Measurements from ENCODE around the gene OR2T4.

OR2T4 gene, protein sequence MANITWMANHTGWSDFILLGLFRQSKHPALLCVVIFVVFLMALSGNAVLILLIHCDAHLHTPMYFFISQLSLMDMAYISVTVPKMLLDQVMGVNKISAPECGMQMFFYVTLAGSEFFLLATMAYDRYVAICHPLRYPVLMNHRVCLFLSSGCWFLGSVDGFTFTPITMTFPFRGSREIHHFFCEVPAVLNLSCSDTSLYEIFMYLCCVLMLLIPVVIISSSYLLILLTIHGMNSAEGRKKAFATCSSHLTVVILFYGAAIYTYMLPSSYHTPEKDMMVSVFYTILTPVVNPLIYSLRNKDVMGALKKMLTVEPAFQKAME

DNA sequence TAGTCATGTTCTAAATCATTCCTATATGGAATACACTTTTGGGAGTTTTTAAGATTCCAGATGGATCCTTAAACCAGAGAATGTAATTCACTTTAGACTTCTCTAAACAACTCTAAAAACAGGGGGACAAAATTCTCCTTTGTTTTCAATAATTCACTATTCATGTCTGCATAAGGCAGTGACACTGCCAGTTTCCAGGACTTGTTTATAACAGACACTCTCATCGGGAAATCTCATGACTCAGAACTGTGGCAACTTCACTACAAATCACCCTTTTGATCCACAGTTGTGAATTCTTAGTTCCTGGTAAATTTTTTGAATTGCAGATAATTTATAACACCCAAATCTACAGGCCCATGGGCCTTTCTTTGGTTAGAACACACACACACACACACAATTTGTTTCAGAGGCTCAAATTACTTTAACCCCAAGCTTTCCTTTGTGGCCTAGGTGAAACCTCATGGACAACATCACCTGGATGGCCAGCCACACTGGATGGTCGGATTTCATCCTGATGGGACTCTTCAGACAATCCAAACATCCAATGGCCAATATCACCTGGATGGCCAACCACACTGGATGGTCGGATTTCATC is at the start of gene OR2T4:
OR2T4 (plus strand) TSS at position 545 of the 595 bp plus-strand sequence; CDS start at position 545, 0 bp downstream.
- DNase-seq (ENCODE audit: low read depth in 2 of 3, low spot score in 1 of 3) = no peak

DNA sequence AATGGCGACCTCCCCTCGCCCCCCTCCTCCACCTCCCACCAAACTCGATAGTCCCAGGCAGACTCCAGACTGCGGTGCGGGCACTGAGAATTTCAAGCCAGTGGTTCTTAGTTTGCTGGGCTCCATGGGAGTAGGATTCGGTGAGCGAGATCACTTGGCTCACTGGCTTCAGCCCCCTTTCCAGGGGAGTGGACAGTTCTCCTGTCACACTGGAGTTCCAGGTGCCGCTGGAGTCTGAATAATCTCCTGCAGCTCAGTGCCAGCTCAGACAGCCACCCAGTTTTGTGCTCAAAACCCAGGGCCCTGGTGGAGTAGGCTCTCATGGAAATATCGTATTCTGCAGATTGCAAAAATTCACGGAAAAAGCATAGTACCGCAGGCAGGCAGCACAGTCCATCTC is 44.7 kb upstream of the OR2T4 start:
- no peak for DNase-seq (ENCODE audit: low read depth in 2 of 3, low spot score in 1 of 3)

DNA sequence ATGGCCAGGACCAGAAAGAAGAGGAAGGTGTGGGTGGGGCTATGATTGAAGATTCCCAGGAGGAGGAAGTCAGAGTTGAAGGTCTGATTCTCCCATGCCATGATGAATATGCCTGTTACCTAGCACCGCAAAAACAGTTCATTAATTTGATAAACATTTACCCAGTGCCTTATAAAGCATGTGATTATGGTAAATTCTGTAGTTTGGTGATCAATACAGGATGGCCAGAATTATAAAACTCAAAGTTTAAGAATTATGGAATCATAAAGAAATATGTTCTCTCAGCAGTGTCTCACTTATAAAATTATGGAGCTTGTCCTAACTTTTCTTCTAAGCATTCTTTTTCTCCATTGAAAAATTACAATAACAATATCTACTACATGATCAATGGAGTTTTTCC is 37.0 kb upstream of the OR2T4 start, which contains the start of gene OR2M7:
OR2M7 (minus strand) TSS at position 101 of the 400 bp plus-strand sequence; CDS start at position 101, 0 bp downstream.
- DNase-seq (ENCODE audit: low read depth in 2 of 3, low spot score in 1 of 3) = no peak

DNA sequence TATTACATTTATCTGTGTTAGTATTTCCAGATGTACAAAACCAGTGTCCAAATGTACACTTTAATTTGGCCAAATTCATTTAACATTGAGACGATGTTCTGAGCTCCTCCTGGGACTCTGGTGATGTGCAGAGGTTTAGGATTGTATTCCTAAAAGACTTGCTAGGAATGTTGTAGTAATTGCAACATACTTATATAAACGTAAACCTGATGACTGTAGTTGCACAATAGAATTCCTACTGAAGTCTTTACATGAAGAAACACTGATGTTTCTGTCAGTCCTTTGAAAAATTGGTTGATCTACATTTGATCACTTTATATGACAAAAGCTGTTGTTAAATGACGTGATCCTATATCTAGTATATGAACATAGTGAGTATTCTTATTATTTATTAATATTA is 18.0 kb upstream of the OR2T4 start:
- DNase-seq (ENCODE audit: low read depth in 2 of 3, low spot score in 1 of 3) = no peak

DNA sequence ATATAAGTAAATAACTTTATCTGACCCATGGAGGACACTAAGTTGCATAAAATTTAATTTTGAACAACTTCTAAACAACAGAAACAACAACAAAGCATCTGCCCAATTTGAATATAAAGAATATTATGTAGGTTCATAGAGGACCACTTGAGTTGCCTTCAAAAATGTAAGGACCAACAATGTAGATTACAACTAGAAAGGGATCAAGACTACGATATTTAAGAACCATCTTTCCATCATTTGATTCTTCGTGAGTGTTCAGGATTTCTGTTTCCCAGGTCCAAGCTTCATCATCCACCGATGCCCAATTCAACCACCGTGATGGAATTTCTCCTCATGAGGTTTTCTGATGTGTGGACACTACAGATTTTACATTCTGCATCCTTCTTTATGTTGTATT is 13.0 kb upstream of the OR2T4 start, which contains the start of gene OR14C36:
OR14C36 (plus strand) TSS at position 301 of the 400 bp plus-strand sequence; CDS start at position 301, 0 bp downstream.
- no peak for DNase-seq (ENCODE audit: low read depth in 2 of 3, low spot score in 1 of 3)

DNA sequence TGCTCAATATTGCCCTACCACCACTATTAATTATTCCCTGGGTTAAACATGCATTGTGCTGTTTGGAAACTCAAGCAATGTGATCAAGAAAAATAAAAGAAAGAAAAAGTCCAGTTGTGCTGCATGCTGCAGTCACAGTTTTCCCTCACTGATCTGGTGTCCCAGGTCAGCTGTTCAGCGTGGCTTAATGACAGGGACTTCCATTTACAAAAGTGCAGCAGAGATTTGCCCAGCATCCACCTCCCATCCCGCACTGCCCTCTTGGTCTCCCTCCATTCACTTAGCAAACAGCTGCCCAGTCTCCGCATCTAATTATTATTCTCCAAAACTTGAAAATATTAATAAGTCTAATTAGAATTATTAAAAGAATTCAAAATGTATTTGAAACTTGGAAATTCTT is 2.0 kb upstream of the OR2T4 start:
- DNase-seq (ENCODE audit: low read depth in 2 of 3, low spot score in 1 of 3) = no peak

DNA sequence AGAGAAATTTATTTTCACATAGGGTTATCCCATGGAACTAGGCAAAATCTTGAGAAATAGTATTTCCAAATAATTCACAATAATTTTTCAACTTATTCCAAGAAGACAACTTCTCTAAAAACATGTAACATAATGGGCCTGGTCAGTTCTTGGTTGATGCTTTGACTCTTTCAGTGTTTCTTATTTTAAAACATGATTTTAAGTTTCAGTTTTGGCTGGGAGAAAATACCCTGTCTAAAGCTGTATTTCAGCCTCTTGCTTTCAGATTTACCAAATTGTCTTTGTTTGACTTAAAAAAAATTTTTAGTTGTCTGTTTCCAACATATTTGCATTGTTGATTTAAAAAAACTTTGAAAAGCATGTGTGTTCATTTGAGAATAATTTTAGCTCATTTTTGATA is 5.1 kb downstream of the OR2T4 start:
- no peak for DNase-seq (ENCODE audit: low read depth in 2 of 3, low spot score in 1 of 3)

DNA sequence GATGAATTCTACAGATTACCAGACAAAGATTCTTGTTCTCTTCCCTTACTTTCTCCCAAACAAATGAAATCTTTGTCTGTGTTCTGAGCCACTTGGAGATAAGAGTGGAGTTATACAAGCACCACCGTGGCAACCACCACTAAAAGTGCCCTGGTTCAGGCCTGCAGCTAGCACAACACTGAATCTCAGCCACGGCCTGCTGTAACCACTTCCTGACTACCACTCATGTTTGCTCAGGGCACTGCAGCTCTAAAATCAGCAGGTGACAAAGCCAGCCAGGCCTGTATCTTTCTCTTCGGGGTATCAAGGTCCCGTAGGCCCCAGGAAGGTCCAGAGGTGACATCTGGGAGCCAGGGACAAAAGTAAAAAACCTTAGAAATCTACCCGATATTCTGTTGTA is 10.9 kb downstream of the OR2T4 start:
- DNase-seq (ENCODE audit: low read depth in 2 of 3, low spot score in 1 of 3) = no peak

DNA sequence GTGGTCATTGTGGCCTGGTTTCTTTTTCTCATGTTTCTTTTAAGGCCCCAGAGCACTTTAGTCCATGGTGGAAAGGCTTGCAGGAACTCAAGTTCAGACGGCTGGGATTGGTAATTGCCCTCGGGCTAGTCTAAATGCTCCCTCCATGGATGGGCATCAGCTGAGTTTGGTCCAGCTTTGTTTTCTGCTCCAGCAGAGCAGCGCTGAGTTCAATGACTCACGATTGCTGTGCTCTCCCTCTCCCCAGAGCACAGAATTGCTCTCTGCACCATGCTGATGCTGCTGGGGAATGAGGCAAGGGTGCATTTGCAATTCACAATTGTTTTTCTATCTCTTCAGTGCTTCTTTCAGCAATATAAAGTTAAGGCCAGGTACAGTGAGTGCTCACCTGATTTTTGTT is 12.3 kb downstream of the OR2T4 start:
- no peak for DNase-seq (ENCODE audit: low read depth in 2 of 3, low spot score in 1 of 3)

DNA sequence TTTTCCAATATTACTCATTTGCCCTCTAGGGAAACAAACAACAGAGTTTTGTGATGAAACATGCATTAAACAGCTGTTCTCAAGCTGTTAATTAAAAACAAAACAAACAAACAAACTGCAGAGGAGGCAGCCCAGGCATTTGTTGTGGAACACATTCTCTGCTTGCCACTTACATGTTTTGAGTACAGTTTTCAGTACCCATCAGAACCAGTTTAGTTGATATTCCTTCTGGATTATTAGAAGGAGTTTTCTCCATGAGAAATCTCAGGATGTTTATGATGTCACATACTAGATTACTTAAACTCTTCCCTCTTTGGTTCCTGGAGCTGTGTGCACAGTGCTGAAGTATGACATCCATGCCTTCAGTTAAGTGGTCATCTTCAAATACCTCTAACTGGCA is 14.0 kb downstream of the OR2T4 start, which contains the start of gene OR2T6:
OR2T6 (plus strand) TSS at position 301 of the 400 bp plus-strand sequence. CDS start 11,863 bp downstream, outside the sequence.
- DNase-seq (ENCODE audit: low read depth in 2 of 3, low spot score in 1 of 3) = no peak

DNA sequence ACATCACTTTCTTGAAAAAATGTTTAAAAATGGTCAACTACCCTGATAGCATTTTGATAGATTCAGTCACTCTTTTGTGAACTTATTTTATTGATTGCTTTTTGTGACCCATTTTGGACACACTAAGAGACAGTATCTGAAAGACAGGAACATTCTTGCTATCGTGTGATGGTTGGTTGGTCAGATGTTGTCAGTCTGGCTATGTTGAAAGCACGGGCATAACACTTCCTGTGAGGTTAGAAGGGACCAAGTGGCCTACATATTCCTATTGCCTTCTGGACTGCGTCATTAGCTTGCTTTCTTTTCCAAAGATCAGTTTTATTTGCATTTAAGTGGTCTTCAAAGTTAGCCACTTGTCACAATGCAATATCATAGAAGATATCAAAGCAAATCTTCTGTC is 15.5 kb downstream of the OR2T4 start:
- DNase-seq (ENCODE audit: low read depth in 2 of 3, low spot score in 1 of 3) = no peak

DNA sequence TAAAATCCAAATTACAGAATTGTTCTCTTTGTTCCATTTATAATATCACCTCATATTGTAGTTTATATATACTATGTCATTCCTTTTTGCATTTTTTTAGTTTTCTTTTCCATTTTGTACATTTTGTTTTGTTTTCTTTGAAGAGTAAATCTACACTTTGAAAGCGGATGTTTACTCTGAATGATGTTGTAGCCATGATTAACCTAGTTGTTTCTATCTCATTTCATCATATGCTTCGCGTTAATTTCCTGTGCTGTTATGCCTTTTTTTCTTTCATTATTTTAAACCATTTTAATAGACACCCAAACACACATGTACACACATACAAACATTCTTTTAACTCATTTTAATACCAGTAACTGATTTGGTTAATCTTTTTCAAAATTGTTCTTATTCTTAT is 19.4 kb downstream of the OR2T4 start:
- no peak for DNase-seq (ENCODE audit: low read depth in 2 of 3, low spot score in 1 of 3)

DNA sequence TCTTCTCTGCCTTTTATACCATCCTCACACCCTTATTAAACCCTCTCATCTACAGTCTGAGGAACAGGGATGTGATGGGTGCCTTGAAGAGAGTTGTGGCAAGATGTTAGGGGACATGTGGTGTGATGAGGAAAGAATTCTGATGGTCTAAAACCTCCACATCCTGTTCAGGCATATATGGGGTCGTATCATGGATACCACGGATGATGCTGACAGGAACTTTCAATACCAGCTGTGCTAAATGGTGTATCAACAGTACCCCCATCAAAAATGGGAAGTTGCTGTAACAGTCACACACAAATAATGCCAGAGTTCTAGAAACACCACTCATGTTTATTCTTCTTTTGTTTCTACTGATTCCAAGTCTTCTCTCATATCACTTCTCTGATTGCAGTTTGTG is 27.0 kb downstream of the OR2T4 start:
- DNase-seq (ENCODE audit: low read depth in 2 of 3, low spot score in 1 of 3) = no peak

DNA sequence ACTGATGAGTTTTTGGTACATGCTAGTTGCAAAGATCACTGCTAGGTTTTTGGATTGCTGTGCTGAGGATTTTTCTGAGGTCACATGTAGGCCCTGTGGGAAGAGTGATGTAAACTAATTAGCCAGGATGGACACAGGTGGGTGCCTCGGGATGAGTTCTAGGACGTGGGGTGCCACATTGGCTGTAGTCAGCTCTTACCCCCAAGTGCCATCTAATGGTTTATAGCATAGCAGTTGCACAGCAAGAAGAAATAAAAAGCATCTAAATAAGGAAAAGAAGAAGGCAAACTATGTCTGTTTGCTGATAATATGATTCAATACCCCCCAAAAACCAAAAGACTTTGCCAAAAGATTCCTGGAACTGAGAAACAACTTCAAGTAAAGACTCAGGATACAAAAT is 31.6 kb downstream of the OR2T4 start:
- no peak for DNase-seq (ENCODE audit: low read depth in 2 of 3, low spot score in 1 of 3)

DNA sequence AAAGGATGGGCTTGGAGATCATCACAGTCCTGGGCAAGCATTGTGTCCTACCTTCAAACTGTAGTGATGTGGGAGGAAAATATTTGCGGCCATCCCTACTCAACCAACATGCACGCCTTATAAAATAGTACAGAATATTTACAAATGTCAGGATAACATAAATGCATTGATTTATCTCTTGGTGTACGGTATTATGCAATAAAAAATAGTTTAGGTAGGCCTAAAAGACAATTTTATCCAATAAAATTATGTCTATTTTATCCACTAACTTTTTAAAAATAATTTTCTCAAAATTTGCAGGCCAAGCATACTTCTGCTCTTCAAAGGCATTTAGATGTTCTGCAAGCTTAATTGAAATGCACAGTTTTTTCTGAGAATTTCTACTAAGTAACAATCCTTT is 41.3 kb downstream of the OR2T4 start, which contains the start of gene OR2T1:
OR2T1 (plus strand) TSS at position 301 of the 400 bp plus-strand sequence. CDS start 3,100 bp downstream, outside the sequence.
- no peak for DNase-seq (ENCODE audit: low read depth in 2 of 3, low spot score in 1 of 3)

DNA sequence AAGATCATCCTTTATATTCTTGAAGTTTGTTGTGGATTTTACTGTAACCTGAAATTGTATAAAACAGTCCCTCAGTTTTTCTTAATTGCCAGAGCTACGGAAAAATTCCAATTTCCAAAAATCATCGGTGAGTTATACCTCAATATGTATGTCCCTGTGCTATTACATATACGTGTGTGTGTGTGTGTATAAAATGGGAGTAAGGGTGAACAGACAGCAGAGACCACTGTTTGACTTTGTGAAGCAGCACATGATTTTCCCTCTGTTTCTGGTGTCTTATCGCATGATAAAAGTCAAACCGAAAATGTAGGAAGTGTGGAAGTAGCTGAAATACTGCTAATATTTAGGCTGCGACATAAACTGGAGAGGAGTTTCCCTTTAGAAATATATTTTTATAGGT is 42.6 kb downstream of the OR2T4 start:
- no peak for DNase-seq (ENCODE audit: low read depth in 2 of 3, low spot score in 1 of 3)

DNA sequence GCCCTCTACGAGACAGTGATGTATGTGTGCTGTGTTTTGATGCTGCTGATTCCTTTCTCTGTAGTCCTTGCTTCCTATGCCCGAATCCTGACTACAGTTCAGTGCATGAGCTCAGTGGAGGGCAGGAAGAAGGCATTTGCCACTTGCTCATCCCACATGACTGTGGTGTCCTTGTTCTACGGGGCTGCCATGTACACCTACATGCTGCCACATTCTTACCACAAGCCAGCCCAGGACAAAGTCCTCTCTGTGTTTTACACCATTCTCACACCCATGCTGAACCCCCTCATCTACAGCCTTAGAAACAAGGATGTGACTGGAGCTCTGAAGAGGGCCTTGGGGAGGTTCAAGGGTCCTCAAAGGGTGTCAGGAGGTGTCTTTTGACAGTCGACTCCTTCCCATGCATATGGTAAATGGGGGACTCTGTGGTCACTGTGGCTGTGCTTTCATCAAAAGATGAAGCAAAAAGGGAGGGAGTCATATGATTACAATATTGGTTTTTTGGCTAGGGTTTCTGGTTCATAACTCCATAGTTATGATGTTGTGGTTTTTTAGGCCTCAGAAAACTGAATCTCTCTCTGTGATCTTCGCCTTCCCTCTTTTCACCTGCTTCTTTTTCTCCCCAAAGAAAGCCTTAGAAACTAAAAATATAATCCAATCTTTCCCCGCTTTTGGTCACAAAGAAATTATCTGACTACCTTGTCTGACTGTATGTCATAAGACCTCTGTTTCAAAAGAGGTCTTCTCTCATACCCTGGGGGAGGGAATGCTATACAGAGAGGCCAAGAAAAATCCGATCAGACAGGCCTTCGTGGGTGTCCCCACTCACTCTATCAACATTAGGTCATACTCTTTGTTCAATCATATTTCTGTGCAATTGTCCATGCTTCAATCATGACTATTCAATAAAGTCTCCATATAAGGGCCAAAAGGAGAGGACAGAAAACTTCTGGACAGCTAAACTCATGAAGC is 45.5 kb downstream of the OR2T4 start:
- DNase-seq (ENCODE audit: low read depth in 2 of 3, low spot score in 1 of 3) = no peak

Measured in stimulated activated CD4-positive, alpha-beta T cell treated with anti-CD3 and anti-CD28 coated beads, Interleukin-12 subunit alpha, Interleukin-12 subunit beta, amount 100 ng/mL, for 48 hours (primary cell).